Measurements from ENCODE around the gene ACTR6.

- TF ChIP-seq, protein P1, sequence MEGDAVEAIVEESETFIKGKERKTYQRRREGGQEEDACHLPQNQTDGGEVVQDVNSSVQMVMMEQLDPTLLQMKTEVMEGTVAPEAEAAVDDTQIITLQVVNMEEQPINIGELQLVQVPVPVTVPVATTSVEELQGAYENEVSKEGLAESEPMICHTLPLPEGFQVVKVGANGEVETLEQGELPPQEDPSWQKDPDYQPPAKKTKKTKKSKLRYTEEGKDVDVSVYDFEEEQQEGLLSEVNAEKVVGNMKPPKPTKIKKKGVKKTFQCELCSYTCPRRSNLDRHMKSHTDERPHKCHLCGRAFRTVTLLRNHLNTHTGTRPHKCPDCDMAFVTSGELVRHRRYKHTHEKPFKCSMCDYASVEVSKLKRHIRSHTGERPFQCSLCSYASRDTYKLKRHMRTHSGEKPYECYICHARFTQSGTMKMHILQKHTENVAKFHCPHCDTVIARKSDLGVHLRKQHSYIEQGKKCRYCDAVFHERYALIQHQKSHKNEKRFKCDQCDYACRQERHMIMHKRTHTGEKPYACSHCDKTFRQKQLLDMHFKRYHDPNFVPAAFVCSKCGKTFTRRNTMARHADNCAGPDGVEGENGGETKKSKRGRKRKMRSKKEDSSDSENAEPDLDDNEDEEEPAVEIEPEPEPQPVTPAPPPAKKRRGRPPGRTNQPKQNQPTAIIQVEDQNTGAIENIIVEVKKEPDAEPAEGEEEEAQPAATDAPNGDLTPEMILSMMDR (IDR thresholded peaks at IDR 0.05) = no peak
- no peak for TF ChIP-seq POLR2A (IDR thresholded peaks at IDR 0.05)
These were observed 8.2 kb downstream of the ACTR6 start for GRCh38 chr12:100208834-100209233.
